NCI-H146 (cell line): ENCODE results near the gene MST1R.
"Not testable (repeated sequence)": the region's sequence is repeated elsewhere in the genome, so short reads cannot be mapped to it uniquely, and the experiment has no call there.

Experiments
- DNase-seq: peaks from one replicate; lab custom pipeline; 2025; lab: John Stamatoyannopoulos, UW

The MST1R gene

DNA sequence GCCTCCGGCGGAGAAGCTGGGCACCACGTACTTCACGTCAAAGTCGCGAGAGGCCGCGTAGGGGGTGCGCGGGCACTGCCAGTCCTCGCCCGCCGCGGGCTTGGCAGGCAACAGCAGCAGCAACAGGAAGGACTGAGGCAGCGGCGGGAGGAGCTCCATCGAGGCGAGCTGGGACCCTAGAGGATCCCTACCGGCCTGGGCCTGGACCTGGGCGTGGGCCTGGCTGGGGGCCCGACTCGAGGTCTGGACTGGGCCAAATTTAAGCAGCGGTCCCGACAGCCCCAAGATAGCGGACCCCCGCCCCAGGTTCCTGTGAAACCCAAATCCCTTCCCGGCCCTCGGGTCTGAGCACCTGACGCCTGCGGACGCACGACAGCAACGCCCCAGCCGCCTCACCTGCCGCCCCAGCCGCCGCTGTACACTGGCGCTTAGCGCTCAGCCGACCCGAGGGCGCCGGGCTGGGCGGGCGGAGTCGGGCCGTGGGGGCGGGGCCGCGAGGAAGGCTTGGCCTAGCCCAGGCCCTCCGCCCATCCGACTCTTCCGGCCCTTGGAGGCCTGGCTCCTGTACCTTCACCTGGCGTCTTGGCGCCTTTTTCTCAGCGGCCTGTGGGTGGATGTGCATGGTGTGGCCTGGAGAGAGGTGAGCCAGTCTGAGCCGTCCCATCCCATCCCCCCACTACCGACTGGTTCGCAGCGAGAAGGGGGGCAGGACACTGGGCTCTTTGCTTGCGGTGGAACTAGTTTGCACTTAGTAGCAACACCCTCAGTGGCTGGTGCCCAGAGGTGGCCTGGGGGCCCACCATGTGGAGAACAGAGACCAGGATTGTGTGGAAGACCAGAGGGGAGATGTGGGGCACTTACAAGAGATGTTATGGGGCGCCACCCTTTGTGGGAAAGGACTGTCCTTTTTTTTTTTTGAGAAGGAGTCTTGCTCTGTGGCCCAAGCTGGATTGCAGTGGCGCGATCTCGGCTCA is at the start of gene MST1R:
TSS of gene MST1R (minus strand) at position 423 of the 974 bp plus-strand sequence. CDS start at position 159, 264 bp downstream.
- DNase-seq: no peak

DNA sequence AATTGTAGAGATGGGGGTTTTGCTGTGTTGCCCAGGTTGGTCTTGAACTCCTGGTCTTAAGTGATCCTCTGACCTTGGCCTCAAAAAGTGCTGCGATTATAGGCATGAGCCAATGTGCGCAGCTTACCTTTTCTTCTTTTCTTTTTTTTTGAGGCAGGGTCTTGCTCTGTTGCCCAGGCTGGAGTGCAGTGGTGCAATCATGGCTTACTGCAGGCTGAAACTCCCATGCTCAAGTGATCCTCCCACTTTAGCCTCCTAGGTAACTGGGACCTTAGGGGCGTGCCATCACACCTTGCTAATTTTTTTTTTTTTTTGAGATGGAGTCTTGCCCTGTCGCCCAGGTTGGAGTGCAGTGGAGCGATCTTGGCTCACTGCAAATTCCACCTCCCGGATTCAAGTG is 49.3 kb upstream of the MST1R start:
- no peak for DNase-seq

GRCh38 chr3:49942651-49943050 is 39.0 kb upstream of the MST1R start:
- DNase-seq: no peak

DNA sequence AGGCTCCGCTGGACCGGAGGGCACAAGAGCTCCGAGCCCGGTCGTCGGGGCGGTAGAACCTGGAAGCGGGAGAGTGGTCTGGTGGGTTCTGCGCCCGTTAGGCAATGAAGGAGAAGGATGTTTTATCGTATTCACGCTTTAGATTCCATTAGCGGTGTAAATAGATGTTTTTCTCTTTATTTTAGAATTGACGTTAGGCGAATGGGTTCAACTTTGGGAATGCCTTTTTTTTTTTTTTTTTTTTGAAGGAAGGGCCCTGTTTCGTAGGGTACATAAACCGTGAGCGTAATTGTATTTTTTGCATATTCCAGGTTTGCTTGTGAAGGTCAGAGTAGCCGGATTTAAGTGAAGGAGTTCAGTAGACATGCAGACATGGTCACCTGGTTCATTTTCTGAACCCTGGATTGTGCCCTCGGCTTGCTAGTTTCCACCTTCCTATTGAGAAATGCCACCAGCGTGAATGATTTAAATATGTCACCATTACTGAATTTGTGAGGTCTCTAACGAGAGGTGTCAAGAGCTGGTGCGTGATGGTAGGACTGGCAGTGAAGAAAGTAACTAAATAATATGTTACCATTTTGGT is 37.1 kb upstream of the MST1R start:
- no peak for DNase-seq

DNA sequence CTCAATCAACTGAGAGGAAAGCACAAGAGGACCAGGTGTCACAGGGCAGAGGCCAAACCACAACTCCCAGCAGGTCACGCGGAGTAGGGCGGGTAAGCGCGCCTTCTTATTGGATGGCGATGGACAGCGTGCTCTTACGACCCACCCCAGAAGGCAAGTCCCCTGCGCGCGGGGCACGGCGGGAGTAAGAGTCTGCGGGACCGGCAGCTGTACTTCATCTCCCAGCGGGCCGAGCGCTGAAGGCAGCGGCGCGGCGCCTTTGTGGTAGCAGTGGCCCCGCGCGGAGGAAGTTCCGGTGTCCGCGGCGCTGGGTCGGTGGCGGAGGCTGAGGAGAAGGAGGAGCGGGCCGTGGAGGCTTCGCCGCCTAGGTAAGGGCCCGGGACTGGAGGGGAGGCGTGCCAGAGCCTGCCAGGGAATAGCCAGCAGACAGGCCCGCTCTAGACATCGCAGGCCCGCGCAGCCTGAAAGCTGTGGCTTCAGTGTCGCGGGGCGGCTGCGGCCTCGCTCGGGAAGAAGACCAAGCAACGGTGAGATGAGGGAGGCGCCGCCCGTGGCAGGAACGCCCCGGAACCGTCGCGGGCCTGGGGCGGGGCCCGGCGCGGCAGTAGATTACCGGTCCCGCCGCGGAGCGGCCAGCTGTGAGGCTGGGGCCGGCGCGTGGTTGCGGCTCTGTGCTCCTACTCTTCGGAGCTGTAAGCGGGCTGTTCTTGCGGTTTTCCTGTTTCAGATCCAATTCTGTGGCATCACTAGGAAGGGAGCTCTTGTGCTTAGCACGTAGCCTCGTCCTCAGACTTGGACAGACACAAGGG is 36.4 kb upstream of the MST1R start, which contains the start of gene RBM6:
TSS of gene RBM6 (plus strand) at position 293 of the 809 bp plus-strand sequence. CDS start 22,492 bp downstream, outside the sequence.
- DNase-seq: peak; percentile 96

DNA sequence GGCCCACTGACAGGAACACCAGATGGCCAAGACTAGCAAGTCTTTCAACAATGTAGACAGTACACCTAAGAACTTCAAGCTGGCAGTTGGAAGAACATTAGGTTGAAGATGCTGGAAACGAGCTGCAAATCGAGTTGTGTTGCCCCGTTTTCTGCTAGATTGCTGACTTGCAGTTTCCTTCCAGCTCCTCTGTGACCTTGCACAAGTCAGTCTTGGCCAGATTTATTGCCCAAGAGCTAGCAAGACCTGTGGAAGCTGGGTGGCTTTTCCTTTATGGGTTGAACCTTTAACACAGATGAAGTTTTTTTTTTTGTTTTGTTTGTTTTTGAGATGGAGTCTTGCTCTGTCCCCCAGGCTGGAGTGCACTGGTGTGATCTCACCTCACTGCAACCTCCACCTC is 33.4 kb upstream of the MST1R start:
- DNase-seq: no peak

DNA sequence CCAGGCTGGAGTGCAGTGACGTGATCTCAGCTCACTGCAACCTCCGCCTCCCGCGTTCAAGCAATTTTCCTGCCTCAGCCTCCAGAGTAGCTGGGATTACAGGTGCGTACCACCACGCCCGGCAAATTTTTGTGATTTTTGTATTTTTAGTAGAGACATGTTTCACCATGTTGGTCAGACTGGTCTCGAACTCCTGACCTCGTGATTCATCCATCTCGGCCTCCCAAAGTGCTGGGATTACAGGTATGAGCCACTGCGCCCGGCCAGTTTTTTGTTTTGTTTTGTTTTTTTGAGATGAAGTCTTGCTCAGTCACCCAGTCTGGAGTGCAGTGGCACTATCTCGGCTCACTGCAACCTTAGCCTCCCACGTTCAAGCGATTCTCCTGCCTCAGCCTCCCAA is 28.6 kb upstream of the MST1R start:
- not testable (repeated sequence) for DNase-seq

DNA sequence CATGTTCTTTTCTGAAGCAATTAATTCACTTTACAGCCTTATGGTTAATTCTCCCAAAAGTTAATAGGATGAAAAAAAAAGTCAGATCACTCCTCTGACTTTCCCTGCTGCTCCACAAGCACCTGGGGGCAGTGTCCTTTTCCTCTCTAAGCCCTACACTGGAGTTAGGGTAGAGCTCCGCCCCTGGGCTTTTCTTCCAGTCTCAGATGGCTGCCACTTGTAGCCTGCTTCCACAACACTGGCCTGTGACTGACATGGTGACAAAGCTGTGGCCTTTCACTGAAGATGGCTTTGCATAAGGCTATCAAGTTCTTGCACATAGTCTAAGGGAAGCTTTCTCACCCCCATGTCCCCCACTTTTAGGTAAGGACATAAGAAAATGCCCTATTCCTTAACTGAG is 27.2 kb upstream of the MST1R start:
- DNase-seq: peak; percentile 35

GRCh38 chr3:49930168-49930690 is 26.6 kb upstream of the MST1R start:
- DNase-seq: peak; percentile 47

- peak; percentile 85 for DNase-seq
Observed at GRCh38 chr3:49929291-49930167, 25.9 kb upstream of the MST1R start, which contains the start of gene MON1A. Gene MON1A (minus strand): TSS chr3:49929811. CDS start chr3:49913346, 16,465 bp downstream.

GRCh38 chr3:49928481-49929017 is 24.9 kb upstream of the MST1R start:
- DNase-seq: no peak

GRCh38 chr3:49927798-49928197 is 24.1 kb upstream of the MST1R start:
- DNase-seq: no peak

GRCh38 chr3:49926117-49926728 is 22.6 kb upstream of the MST1R start:
- DNase-seq: no peak

GRCh38 chr3:49925485-49925884 is 21.8 kb upstream of the MST1R start:
- DNase-seq: no peak

DNA sequence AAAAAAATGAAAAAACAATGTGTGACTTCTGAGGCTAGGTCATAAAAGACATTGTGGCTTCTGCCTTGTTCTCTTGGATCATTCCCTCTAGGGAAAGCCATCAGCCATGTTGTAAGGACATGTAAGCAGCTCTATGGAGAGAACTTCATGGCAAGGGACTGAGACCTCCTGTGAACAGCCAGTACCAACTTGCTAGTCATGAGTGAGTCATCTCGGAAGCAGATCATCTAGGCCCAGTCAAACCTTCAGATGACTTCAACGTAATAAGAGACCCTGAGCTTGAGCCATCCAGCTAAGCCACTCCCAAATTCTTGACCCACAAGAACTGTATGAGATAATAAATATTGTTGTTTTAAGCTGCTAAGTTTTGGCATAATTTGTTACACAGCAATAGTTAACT is 21.0 kb upstream of the MST1R start:
- DNase-seq: no peak

DNA sequence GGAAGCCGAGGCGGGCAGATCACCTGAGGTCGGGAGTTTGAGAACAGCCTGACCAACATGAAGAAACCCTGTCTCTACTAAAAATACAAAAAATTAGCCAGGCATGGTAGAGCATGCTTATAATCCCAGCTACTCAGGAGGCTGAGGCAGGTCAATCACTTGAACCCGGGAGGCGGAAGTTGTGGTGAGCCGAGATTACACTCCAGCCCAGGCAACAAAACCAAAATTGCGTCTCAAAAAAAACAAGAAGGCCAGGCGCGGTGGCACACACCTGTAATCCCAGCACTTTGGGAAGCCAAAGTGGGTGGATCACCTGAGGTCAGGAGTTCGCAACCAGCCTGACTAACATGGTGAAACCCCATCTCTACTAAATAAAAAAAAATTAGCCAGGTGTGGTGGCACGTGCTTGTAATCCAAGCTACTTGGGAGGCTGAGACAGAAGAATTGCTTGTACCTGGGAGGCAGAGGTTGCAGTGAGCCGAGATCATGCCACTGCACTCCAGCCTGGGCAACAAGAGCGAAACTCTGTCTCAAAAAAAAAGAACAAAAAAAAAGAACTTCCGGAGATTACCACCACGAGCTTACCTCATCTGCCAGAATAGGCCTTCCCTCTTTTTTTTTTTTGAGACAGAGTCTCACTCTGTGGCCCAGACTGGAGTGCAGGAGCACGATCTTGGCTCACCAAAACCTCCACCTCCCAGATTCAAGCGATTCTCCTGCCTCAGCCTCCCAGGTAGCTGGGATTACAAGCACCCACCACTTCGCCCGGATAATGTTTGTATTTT is 14.3 kb upstream of the MST1R start:
- not testable (repeated sequence) for DNase-seq

- DNase-seq: no peak
Observed at GRCh38 chr3:49916686-49917085, 13.0 kb upstream of the MST1R start.

GRCh38 chr3:49914906-49915305 is 11.2 kb upstream of the MST1R start:
- DNase-seq: no peak

DNA sequence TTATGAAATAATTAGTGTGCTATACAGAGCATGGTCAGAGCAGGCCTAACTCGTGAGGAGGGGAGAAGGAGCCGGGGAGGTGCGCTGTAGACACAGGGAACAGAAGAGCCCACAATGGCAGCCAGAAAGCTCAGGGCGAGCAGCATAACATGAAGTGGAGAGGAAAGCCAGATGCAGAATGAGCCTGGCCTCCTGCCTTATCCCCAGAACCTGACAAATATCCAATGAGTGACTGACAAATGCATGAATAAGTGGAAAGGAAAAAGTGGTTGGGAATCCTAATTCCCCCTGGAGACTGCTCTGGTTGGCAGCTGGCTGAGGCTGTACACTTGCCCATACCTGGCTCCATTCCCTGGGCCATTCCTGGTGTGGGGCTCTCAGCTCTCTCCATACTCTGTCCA is 9.2 kb upstream of the MST1R start:
- no peak for DNase-seq
